Endothelial cell of umbilical vein (primary cell): ENCODE measurements around the gene MYLK. TPM values are rescaled to one million over a fixed set of nuclear protein-coding genes. Genes with fewer than 3 reads are reported as not detected.

ENCODE experiments used
- BruUV-seq: library from RNA; stranded (reverse); fragments of 400-500 nt; replicated peaks from 2 replicates; lab custom pipeline; 2021; lab: Mats Ljungman, UMichigan
- CTCF ChIA-PET: fragments of 300-600, 350-600 bp; sonication (Branson Sonifier 250); formaldehyde crosslinking; loops from one replicate; lab custom pipeline; 2021; ENCODE audit warnings: antibody characterized with exemption, inconsistent platforms; lab: Charles Lee
- POLR2A ChIA-PET: fragments of 300-600, 350-600 bp; sonication (Branson Sonifier 250); formaldehyde crosslinking; loops from one replicate; lab custom pipeline; 2021; ENCODE audit warnings: antibody characterized with exemption, inconsistent platforms; lab: Charles Lee
- DNase-seq: peaks from one replicate; pipeline ENCODE4 v3.0.0-alpha.2; 2011; ENCODE audit warnings: low read depth, low spot score
- FAIRE-seq: peaks from 2 replicates; lab custom pipeline; 2011; peaks lifted over from hg19 to GRCh38; lab: Jason Lieb, UNC
- H2AFZ ChIP-seq: 2 replicates; pipeline ENCODE4 v1.6.0; 2012; ENCODE audit warnings: low read depth, low read length, control low read depth, inconsistent platforms
- H3K27ac ChIP-seq: 2 replicates; pipeline ENCODE4 v1.5.1; 2011; ENCODE audit warnings: low read depth, mild to moderate bottlenecking, control low read depth, low read length, moderate library complexity; ENCODE audit not compliant: insufficient read depth
- H3K27me3 ChIP-seq, 2 experiments: 2 replicates each; pipeline versions ENCODE4 v1.6.0 to v1.6.1; 2011; ENCODE audit warnings: low read length in 2 of 2, mixed read lengths in 1 of 2; ENCODE audit not compliant: control insufficient read depth in 2 of 2, insufficient read depth in 2 of 2
- H3K36me3 ChIP-seq, 2 experiments: 2 replicates in 1 of 2; 3 replicates in 1 of 2; pipeline ENCODE4 v1.5.1; 2011; ENCODE audit warnings: low read length in 2 of 2, mild to moderate bottlenecking in 1 of 2, moderate library complexity in 1 of 2; ENCODE audit not compliant: control insufficient read depth in 2 of 2, insufficient read depth in 2 of 2; ENCODE audit errors: extremely low read depth in 1 of 2
- H3K4me1 ChIP-seq: 3 replicates; pipeline ENCODE4 v1.5.1; 2011; ENCODE audit warnings: mild to moderate bottlenecking, low read length; ENCODE audit not compliant: control insufficient read depth, insufficient read depth; ENCODE audit errors: extremely low read depth
- H3K4me2 ChIP-seq: 2 replicates; pipeline ENCODE4 v1.6.1; 2011; ENCODE audit warnings: low read length, control low read depth, mixed read lengths; ENCODE audit not compliant: insufficient read depth
- H3K4me3 ChIP-seq, 3 experiments: fragments of 200-600 bp in 1 of 3; sonication (generic), shearing (Covaris generic) in 1 of 3; replicated peaks in 1 of 3; 2 replicates each; pipeline ENCODE4 v1.5.1; 2011 to 2016; ENCODE audit warnings: control low read depth in 3 of 3, low read length in 3 of 3, mild to moderate bottlenecking in 2 of 3, inconsistent platforms in 1 of 3, low read depth in 1 of 3, moderate library complexity in 1 of 3; ENCODE audit not compliant: insufficient read depth in 1 of 3
- H3K79me2 ChIP-seq: 2 replicates; pipeline ENCODE4 v1.6.0; 2012; ENCODE audit warnings: low read length, inconsistent platforms; ENCODE audit not compliant: control insufficient read depth, insufficient read depth
- H3K9ac ChIP-seq: replicated peaks from 2 replicates; pipeline ENCODE3; 2011; ENCODE audit warnings: low read length, control low read depth; ENCODE audit not compliant: insufficient read depth; ENCODE audit errors: extremely low read depth
- H3K9me1 ChIP-seq: replicated peaks from 3 replicates; pipeline ENCODE4 v1.6.0; 2011; ENCODE audit warnings: mild to moderate bottlenecking, low read length; ENCODE audit not compliant: control insufficient read depth, insufficient read depth; ENCODE audit errors: extremely low read depth
- H3K9me3 ChIP-seq: replicated peaks from 2 replicates; pipeline ENCODE4 v1.5.1; 2012; ENCODE audit warnings: low read length, inconsistent platforms; ENCODE audit not compliant: control insufficient read depth, insufficient read depth
- H4K20me1 ChIP-seq: replicated peaks from 2 replicates; pipeline ENCODE3; 2011; ENCODE audit warnings: mild to moderate bottlenecking, low read length; ENCODE audit not compliant: control insufficient read depth, insufficient read depth; ENCODE audit errors: extremely low read depth
- EZH2 ChIP-seq: IDR thresholded peaks from 2 replicates; pipeline ENCODE4 v1.6.1; 2012; ENCODE audit warnings: borderline replicate concordance, low read depth, mild to moderate bottlenecking, moderate library complexity, low read length, inconsistent platforms; ENCODE audit not compliant: severe bottlenecking
- FOS ChIP-seq: IDR thresholded peaks from 2 replicates; pipeline ENCODE4 v1.6.1; 2011; ENCODE audit warnings: mild to moderate bottlenecking, low read length, moderate library complexity, borderline replicate concordance; ENCODE audit not compliant: insufficient read depth
- GATA2 ChIP-seq: IDR thresholded peaks from 2 replicates; pipeline ENCODE4 v1.7.0; 2011; ENCODE audit warnings: low read depth, mild to moderate bottlenecking, moderate library complexity, mixed read lengths, low read length; ENCODE audit not compliant: insufficient read length, insufficient read depth
- JUN ChIP-seq: IDR thresholded peaks from 2 replicates; pipeline ENCODE4 v1.6.1; 2011; ENCODE audit warnings: borderline replicate concordance, low read depth; ENCODE audit not compliant: insufficient read length, insufficient read depth
- MYC ChIP-seq: IDR thresholded peaks from one replicate; pipeline ENCODE4 v1.6.1; 2011; ENCODE audit warnings: mild to moderate bottlenecking, low read depth, low read length
- POLR2A ChIP-seq: IDR thresholded peaks from 2 replicates; pipeline ENCODE4 v1.6.1; 2012; ENCODE audit warnings: low read depth, mild to moderate bottlenecking, control low read depth, low read length
- POLR2AphosphoS5 ChIP-seq: IDR thresholded peaks from 2 replicates; pipeline ENCODE4 v1.6.1; 2012; ENCODE audit warnings: low read depth, mild to moderate bottlenecking, control low read depth, low read length, moderate library complexity; ENCODE audit not compliant: insufficient read depth
- dilution Hi-C: fragments of 300-500 bp; cut with MboI; formaldehyde crosslinking; loops from one replicate; pipeline ENCODE4 v1.15.0; 2019; ENCODE audit warnings: low sequenced_read_pairs; ENCODE audit not compliant: extremely low pct_ligation_motif_present
- intact Hi-C: fragments of 100-400 bp; cut with micrococcal nuclease; formaldehyde crosslinking; loops from one replicate; pipeline ENCODE4 v1.10.0; 2022
- polyA plus RNA-seq, 4 experiments: library from polyadenylated mRNA; depleted of rRNA in 3 of 4; stranded (reverse) in 3 of 4; unstranded in 1 of 4; fragments of >200 nt; gene quantifications; 2 replicates each; pipeline versions ENCODE4 v1.2.1 to v1.2.3, GENCODE V29; 2011 to 2012; ENCODE audit warnings: missing spikeins in 1 of 4
- total RNA-seq: library from RNA; stranded (reverse); gene quantifications from 2 replicates; pipeline ENCODE4 v1.2.3, GENCODE V29; 2021
- TF ChIP-seq, protein P1 (sequence below): IDR thresholded peaks from 2 replicates; pipeline ENCODE4 v1.6.1; 2011; ENCODE audit not compliant: insufficient read depth, insufficient read length
- TF ChIP-seq, protein P2 (sequence below), 2 donors: IDR thresholded peaks; 1 replicate in 1 of 2; 2 replicates in 1 of 2; pipeline ENCODE4 v1.5.1; 2011; ENCODE audit warnings: low read length in 2 of 2, mild to moderate bottlenecking in 2 of 2, moderate library complexity in 2 of 2, control low read depth in 1 of 2, inconsistent platforms in 1 of 2, low read depth in 1 of 2; ENCODE audit not compliant: insufficient read depth in 1 of 2; ENCODE audit errors: extremely low read depth in 1 of 2

MYLK gene
- total and polyA plus RNA-seq, 2 donors (not counting 3 experiments of a cell fraction or from before 2014, with no cell fraction given), result 10.0 to 22.2 TPM

DNA sequence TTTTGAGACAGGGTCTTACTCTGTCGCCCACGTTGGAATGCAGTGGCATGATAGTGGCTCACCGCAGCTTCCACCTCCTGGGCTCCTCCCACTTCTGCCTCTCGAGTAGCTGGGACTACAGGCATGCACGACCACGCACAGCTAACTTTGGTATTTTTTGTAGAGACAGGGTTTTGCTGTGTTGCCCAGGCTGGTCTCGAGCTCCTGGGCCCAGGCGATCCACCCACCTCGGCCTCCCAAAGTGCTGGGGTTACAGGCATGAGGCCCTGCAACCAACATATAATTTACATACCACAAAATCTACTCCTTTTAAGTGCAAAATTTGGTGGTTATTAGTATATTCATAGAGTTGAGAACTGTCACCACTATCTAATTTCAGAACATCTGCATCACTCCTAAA, 45.2 kb upstream of the MYLK start:
- ChIA-PET CTCF (interaction anchor here (0.6 to 2.0 kb wide), 2 partner anchors 12 to 66 kb away, joined by 5 read pairs; no protein-coding TSS in a partner anchor), POLR2A (no interaction called here)
- Histone ChIP-seq H3K9me1 (no peaks in the 10 kb centered on the region), H3K4me2 (no peak overlapping the region), H3K27me3 (no peaks in the 10 kb centered on the region), H3K9ac (no peak overlapping the region), H3K79me2 (no peaks in the 10 kb centered on the region), H3K36me3 (peaks cover 0 to 9% of the 10 kb centered on the region in 2 experiments), H3K4me1 (no peaks in the 10 kb centered on the region), H3K4me3 (no peak overlapping the region), H4K20me1 (no peaks in the 10 kb centered on the region), H3K27ac (no peak overlapping the region), H3K9me3 (no peaks in the 10 kb centered on the region), H2AFZ (no peak overlapping the region)
- no peak for FAIRE-seq
- intact Hi-C loops (no loop called here), dilution Hi-C loops (no loop called here)
- DNase-seq, result no peak
- no TSS peak for BruUV-seq
- TF ChIP-seq FOS, result no peak
- TF ChIP-seq JUN, result no peak
- no peak for TF ChIP-seq MYC
- TF ChIP-seq, protein P1, sequence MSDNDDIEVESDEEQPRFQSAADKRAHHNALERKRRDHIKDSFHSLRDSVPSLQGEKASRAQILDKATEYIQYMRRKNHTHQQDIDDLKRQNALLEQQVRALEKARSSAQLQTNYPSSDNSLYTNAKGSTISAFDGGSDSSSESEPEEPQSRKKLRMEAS, result no peak
- TF ChIP-seq POLR2A, result no peak
- no peak for TF ChIP-seq EZH2
- TF ChIP-seq GATA2, result no peak
- TF ChIP-seq POLR2AphosphoS5, result no peak

DNA sequence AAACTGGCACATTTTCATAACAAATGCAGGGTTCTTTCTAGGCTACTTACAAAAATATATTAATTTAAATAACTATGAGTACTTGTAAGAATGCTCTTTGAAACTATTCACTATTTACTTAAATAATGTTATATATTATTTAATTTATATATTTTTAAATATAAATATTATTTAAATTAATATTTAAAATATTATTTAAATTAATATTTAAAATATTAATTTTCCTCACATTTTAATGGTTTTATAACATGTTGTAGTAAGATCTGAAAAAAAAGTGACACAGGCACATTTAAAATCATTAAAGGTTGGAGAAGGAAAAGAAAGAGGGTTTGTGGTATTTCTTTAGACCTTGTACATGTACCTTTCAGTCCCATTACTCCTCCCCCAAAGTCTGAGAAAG, 42.3 kb upstream of the MYLK start:
- no peak for FAIRE-seq
- Histone ChIP-seq H2AFZ (no peak overlapping the region), H3K9me3 (no peaks in the 10 kb centered on the region), H3K27me3 (no peaks in the 10 kb centered on the region), H3K4me1 (no peaks in the 10 kb centered on the region), H4K20me1 (no peaks in the 10 kb centered on the region), H3K36me3 (peaks cover 0 to 4% of the 10 kb centered on the region in 2 experiments), H3K9me1 (no peaks in the 10 kb centered on the region), H3K9ac (no peak overlapping the region), H3K79me2 (no peaks in the 10 kb centered on the region), H3K27ac (no peak overlapping the region), H3K4me2 (no peak overlapping the region), H3K4me3 (no peak overlapping the region)
- TF ChIP-seq MYC, result no peak
- no peak for TF ChIP-seq FOS
- no peak for TF ChIP-seq POLR2A
- TF ChIP-seq, protein P1, result no peak
- TF ChIP-seq, protein P2, sequence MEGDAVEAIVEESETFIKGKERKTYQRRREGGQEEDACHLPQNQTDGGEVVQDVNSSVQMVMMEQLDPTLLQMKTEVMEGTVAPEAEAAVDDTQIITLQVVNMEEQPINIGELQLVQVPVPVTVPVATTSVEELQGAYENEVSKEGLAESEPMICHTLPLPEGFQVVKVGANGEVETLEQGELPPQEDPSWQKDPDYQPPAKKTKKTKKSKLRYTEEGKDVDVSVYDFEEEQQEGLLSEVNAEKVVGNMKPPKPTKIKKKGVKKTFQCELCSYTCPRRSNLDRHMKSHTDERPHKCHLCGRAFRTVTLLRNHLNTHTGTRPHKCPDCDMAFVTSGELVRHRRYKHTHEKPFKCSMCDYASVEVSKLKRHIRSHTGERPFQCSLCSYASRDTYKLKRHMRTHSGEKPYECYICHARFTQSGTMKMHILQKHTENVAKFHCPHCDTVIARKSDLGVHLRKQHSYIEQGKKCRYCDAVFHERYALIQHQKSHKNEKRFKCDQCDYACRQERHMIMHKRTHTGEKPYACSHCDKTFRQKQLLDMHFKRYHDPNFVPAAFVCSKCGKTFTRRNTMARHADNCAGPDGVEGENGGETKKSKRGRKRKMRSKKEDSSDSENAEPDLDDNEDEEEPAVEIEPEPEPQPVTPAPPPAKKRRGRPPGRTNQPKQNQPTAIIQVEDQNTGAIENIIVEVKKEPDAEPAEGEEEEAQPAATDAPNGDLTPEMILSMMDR (IDR thresholded peaks at IDR 0.05; ENCODE audit: extremely low read depth in 1 of 2, insufficient read depth in 1 of 2, low read depth in 1 of 2, low read length in 2 of 2), result no peak
- TF ChIP-seq GATA2, result no peak
- no peak for TF ChIP-seq EZH2
- no peak for TF ChIP-seq JUN
- no peak for TF ChIP-seq POLR2AphosphoS5
- intact Hi-C loops, result no loop called here
- POLR2A ChIA-PET, result no interaction called here
- dilution Hi-C loops, result no loop called here
- CTCF ChIA-PET, result interaction anchor here (0.6 kb wide), 1 partner anchor 22 kb away, joined by 3 read pairs; no protein-coding TSS in a partner anchor
- BruUV-seq, result no TSS peak
- DNase-seq, result no peak
